Sigmoid colon (tissue), 7 donors: ENCODE results near the gene CDK5RAP3. TPM values are rescaled to one million over a fixed set of nuclear protein-coding genes. Genes with fewer than 3 reads are reported as not detected.
"Not testable (repeated sequence)": the region's sequence is repeated elsewhere in the genome, so short reads cannot be mapped to it uniquely, and the experiment has no call there.

Source experiments
- DNase-seq: peaks from one replicate; pipeline ENCODE4 v3.0.0-alpha.2; 2019
- H3K27ac ChIP-seq, 4 donors: fragments of 200-600 bp; sonication (generic); one replicate each; pipeline ENCODE4 v1.5.1; 2016 to 2019; ENCODE audit warnings: mild to moderate bottlenecking in 1 of 4
- H3K27me3 ChIP-seq, 3 donors: fragments of 200-600 bp; sonication (generic); one replicate each; pipeline ENCODE4 v1.5.1; 2019; ENCODE audit warnings: mild to moderate bottlenecking in 1 of 3
- H3K36me3 ChIP-seq, 4 donors: fragments of 200-600 bp; sonication (generic); one replicate each; pipeline ENCODE4 v1.5.1; 2016 to 2019
- H3K4me1 ChIP-seq, 4 donors: fragments of 200-600 bp; sonication (generic); one replicate each; pipeline ENCODE4 v1.5.1; 2017 to 2019
- H3K4me3 ChIP-seq, 4 donors: fragments of 200-600 bp; sonication (generic); one replicate each; pipeline ENCODE4 v1.5.1; 2017 to 2019; ENCODE audit warnings: mild to moderate bottlenecking in 2 of 4, moderate library complexity in 1 of 4
- H3K9me3 ChIP-seq, 4 donors: fragments of 200-600 bp in 3 of 4; sonication (generic) in 3 of 4; one replicate each; pipeline versions ENCODE4 v1.5.1 to v1.6.1; 2013 to 2019
- EP300 ChIP-seq, 4 donors: sonication (generic); formaldehyde crosslinking; IDR thresholded peaks; one replicate each; pipeline ENCODE4 v1.6.1; 2017; ENCODE audit warnings: antibody characterized with exemption in 4 of 4
- POLR2A ChIP-seq, 2 donors: fragments of 450-650 bp; IDR thresholded peaks; one replicate each; pipeline ENCODE4 v1.6.1; 2016; ENCODE audit warnings: antibody characterized with exemption in 2 of 2, mild to moderate bottlenecking in 2 of 2, moderate library complexity in 2 of 2
- POLR2AphosphoS5 ChIP-seq, 4 donors: sonication (generic); formaldehyde crosslinking; IDR thresholded peaks; one replicate each; pipeline ENCODE4 v1.6.1; 2017; ENCODE audit warnings: antibody characterized with exemption in 4 of 4
- WGBS, 2 donors: extraction: QIAGEN DNeasy Blood & Tissue Kit; methylation state at CpG; one replicate each; pipeline ENCODE4 v1.1.7; 2013; 5-methylcytosine and 5-hydroxymethylcytosine counted together
- intact Hi-C: fragments of 100-400 bp; cut with DNase I; formaldehyde crosslinking; loops from one replicate; pipeline ENCODE4 v1.15.1; 2023
- polyA plus RNA-seq, 3 donors: library from polyadenylated mRNA; stranded (reverse); fragments of 200-250 nt; gene quantifications; one replicate each; pipeline ENCODE4 v1.2.3, GENCODE V29; 2013
- total RNA-seq, 4 donors: library from RNA; depleted of rRNA; stranded (reverse); fragments of >200 nt; gene quantifications; one replicate each; pipeline ENCODE4 v1.1.0, GENCODE V29; 2016
- TF ChIP-seq, protein P1 (sequence below), 4 experiments: fragments of 450-650 bp in 3 of 4; fragments of 200-600 bp in 1 of 4; IDR thresholded peaks; one replicate each; pipeline ENCODE4 v1.5.1; 2016 to 2019; ENCODE audit warnings: antibody characterized with exemption in 4 of 4, mild to moderate bottlenecking in 3 of 4, moderate library complexity in 2 of 4
- donor health status: healthy with polysubstance abuse.
- donor health status: Bipolar disorder and iron deficiency.
- donor health status: healthy.

CDK5RAP3 gene
- total and polyA plus RNA-seq, 7 donors = 43.5 to 200 (median 71.5) TPM

DNA sequence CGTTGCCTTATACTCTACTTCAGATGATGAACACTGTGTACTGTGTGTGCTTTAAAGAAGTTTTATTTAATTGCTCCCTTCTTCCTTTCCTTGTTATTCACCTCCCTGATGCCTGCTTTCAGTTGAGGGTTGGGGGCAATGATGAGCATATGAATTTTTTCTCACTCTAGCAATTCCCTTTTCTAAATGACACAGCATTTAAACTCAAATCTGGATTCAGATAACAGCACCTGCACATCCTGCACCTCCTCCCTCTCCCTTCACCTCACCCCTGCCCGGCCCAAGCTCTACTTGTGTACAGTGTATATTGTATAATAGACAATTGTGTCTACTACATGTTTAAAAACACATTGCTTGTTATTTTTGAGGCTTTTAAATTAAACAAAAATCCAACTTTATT lies 42.5 kb upstream of the CDK5RAP3 start:
- DNase-seq = no peak
- peaks cover 11 to 67% (median 26%) of the 10 kb centered on the region in 4 donors for H3K36me3 ChIP-seq
- no peak overlapping the region for H3K4me3 ChIP-seq
- H3K9me3 ChIP-seq = no peaks in the 10 kb centered on the region
- intact Hi-C loops = no loop called here
- TF ChIP-seq POLR2AphosphoS5 (IDR thresholded peaks at IDR 0.05) (no peak), EP300 (IDR thresholded peaks at IDR 0.05) (no peak)
- TF ChIP-seq, protein P1, sequence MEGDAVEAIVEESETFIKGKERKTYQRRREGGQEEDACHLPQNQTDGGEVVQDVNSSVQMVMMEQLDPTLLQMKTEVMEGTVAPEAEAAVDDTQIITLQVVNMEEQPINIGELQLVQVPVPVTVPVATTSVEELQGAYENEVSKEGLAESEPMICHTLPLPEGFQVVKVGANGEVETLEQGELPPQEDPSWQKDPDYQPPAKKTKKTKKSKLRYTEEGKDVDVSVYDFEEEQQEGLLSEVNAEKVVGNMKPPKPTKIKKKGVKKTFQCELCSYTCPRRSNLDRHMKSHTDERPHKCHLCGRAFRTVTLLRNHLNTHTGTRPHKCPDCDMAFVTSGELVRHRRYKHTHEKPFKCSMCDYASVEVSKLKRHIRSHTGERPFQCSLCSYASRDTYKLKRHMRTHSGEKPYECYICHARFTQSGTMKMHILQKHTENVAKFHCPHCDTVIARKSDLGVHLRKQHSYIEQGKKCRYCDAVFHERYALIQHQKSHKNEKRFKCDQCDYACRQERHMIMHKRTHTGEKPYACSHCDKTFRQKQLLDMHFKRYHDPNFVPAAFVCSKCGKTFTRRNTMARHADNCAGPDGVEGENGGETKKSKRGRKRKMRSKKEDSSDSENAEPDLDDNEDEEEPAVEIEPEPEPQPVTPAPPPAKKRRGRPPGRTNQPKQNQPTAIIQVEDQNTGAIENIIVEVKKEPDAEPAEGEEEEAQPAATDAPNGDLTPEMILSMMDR (IDR thresholded peaks at IDR 0.05) = no peak
- 52 to 78% methylated on average over 2 of the region's 2 CpGs for WGBS, 2 donors
- no peaks in the 10 kb centered on the region for H3K27me3 ChIP-seq
- no peak overlapping the region for H3K27ac ChIP-seq
- H3K4me1 ChIP-seq = no peaks in the 10 kb centered on the region

DNA sequence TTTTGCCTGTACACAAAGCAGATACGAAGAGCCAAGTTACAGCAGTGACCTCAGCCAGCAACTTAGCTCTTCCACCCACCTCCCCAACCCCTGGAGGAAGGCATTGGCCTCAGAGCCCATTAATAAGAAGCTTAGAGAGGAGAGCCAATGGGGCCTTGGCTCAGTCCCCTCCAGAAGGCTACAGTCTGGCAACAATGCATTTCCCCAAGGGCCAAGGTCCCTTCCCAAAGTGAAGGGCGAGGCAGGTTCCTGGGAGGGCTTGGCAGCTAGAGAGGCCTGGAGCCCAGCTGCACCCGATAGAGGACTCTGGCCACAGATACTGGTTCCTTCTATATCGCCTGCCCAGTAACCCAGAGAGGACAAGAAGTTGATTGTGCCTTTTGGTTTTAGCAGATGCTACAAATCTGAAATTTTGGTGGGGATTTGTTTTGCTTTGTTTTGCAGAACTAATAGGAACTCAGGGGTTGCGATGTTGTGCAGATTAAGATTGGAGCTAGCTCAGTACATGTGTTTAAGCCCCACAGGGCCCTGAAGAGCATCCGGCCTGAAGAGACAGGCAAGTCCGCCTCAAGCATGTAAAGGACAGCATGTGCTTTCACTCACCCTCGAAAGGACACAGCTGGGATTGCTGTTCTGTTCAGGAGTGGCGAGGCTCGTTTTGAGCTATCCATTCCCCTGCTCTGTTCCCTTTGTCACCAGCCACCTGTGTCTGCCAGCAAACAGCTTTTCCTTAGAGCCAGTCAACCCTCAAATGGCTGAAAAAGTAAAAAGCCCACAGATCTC lies 41.5 kb upstream of the CDK5RAP3 start:
- peak overlapping the region in 2 of 4 donors; percentile 36 to 50 for H3K27ac ChIP-seq
- DNase-seq = peak; percentile 74
- H3K4me3 ChIP-seq = no peak overlapping the region
- intact Hi-C loops = no loop called here
- TF ChIP-seq, protein P1 (IDR thresholded peaks at IDR 0.05) = no peak
- TF ChIP-seq EP300 (IDR thresholded peaks at IDR 0.05) (no peak), POLR2A (IDR thresholded peaks at IDR 0.05) (no peak), POLR2AphosphoS5 (IDR thresholded peaks at IDR 0.05) (peak in 2 of 4 donors; percentile 38 to 40)
- H3K36me3 ChIP-seq = peaks cover 11 to 57% (median 22%) of the 10 kb centered on the region in 4 donors
- no peaks in the 10 kb centered on the region for H3K27me3 ChIP-seq
- no peaks in the 10 kb centered on the region for H3K4me1 ChIP-seq
- H3K9me3 ChIP-seq = no peaks in the 10 kb centered on the region
- 65 to 76% methylated on average over 10 of the region's 10 CpGs for WGBS, 2 donors

DNA sequence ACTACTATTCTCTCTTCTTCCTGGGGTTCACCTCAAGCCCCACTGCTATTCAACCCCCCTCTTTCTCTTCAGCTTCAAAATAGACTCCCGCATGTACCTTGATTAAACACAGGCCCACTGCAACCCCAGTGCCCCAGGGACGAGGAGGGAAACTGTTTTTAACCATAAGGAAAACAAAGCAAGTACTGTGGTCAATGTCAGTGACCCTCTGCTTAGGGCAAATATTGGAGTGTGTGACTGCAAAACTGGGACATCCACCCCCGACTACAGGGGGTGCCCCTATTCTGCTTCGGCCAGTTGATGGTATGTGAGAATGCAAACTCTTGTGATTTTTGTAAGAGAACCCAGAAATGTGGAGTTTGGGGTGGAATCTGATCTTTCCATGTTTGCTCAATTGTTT lies 39.1 kb upstream of the CDK5RAP3 start:
- no peak for DNase-seq
- H3K4me3 ChIP-seq = no peak overlapping the region
- H3K27me3 ChIP-seq = no peaks in the 10 kb centered on the region
- peaks cover 0 to 32% (median 9%) of the 10 kb centered on the region in 4 donors for H3K36me3 ChIP-seq
- no peak overlapping the region for H3K27ac ChIP-seq
- no peaks in the 10 kb centered on the region for H3K4me1 ChIP-seq
- intact Hi-C loops = no loop called here
- TF ChIP-seq POLR2A (IDR thresholded peaks at IDR 0.05) = no peak
- TF ChIP-seq POLR2AphosphoS5 (IDR thresholded peaks at IDR 0.05) = no peak
- no peak for TF ChIP-seq EP300 (IDR thresholded peaks at IDR 0.05)
- TF ChIP-seq, protein P1 (IDR thresholded peaks at IDR 0.05) = no peak
- no peaks in the 10 kb centered on the region for H3K9me3 ChIP-seq
- 86 to 88% methylated on average over 4 of the region's 4 CpGs for WGBS, 2 donors

DNA sequence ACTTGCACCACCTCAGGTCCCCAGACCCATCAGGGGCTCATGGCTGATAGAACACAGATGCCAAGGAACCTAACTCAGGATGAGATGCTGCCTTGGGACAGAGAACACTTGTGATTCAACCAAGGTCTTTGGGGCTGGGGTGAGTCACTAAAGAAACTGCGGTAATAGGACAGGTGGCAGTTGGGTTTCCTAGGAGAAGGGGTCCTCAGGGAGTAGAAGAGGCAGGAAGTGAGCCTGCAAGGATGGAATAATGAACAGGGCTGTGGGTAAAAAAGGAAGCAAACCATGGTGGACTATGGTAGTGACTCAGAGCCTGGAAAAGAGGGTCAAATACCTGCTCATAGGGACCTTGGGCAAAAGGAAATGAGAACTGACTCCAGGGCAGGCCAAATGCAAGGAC lies 36.1 kb upstream of the CDK5RAP3 start:
- Histone ChIP-seq H3K27ac (no peak overlapping the region), H3K36me3 (peaks cover 0 to 12% (median 0%) of the 10 kb centered on the region in 4 donors), H3K27me3 (no peaks in the 10 kb centered on the region), H3K4me1 (no peaks in the 10 kb centered on the region), H3K9me3 (no peaks in the 10 kb centered on the region), H3K4me3 (no peak overlapping the region)
- intact Hi-C loops = no loop called here
- no peak for DNase-seq
- WGBS, 2 donors = 91 to 97% methylated on average over 1 of the region's 1 CpG
- TF ChIP-seq POLR2A (IDR thresholded peaks at IDR 0.05) (no peak), EP300 (IDR thresholded peaks at IDR 0.05) (no peak), POLR2AphosphoS5 (IDR thresholded peaks at IDR 0.05) (no peak)
- TF ChIP-seq, protein P1 (IDR thresholded peaks at IDR 0.05) = no peak

DNA sequence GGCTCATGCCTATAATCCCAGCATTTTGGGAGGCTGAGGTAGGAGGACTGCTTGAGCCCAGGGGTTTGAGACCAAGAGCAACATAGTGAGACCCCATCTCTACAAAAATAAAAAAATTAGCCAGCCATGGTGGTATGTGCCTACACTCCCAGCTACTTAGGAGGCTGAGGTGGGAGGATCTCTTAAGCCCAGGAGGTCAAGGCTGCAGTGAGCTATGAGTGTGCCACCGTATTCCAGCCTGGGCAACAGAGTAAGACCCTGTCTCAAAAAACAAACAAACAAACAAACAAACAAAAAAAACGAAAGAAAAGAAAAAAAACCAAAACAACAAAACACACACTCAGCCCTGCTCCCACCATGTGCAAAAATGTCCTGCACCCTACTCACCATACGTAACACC lies 35.4 kb upstream of the CDK5RAP3 start:
- H3K27me3 ChIP-seq, H3K4me1 ChIP-seq, H3K9me3 ChIP-seq, H3K27ac ChIP-seq, H3K4me3 ChIP-seq, intact Hi-C loops, H3K36me3 ChIP-seq, DNase-seq: not testable (repeated sequence)
- WGBS, 2 donors = 72 to 85% methylated on average over 3 of the region's 3 CpGs
